ENCODE measurements around the gene OR1G1.
"Not testable (repeated sequence)": the region's sequence is repeated elsewhere in the genome, so short reads cannot be mapped to it uniquely, and the experiment has no call there.

Gene OR1G1

DNA sequence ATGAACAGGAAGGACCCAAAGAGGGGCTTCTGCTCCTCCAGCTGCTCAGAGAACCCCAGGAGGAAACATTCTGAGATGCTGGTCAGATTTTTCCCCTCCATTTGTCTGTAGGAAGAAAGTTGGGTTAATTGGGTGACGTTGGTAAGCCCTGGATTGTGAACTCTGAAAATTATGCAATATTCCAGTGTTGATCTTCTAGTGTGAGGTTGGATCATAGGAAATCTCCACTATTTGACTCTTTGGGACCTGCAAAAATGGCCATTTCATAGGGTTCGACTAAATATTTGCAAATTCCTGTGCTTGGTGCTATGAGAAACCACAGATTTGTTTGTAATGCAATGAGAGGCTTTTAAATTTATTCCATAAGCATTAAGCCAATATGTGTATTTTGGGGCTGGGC, at the start of gene OR1G1:
Gene OR1G1 (minus strand): TSS at position 101 of the 400 bp plus-strand sequence. CDS start 0 bp downstream, at position 101.
- DNase-seq, result no peak

DNA sequence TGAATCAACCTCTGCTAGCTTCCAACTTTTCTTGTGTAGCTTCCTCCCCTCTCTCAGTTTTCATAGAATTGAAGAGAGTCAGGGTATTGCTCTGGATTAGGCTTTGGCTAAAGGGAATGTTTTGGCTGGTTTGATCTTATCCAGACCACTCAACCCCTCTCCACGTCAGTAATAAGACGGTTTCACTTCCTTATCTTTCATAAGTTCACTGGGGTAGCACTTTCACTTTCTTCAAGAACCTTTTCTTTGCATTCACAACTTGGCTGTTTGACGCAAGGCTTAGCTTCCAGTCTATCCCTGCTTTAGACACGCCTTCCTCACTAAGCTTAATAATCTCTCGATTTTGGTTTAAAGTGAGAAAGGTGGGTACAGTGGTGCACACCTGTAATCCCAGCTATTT, 40.2 kb upstream of the OR1G1 start:
- DNase-seq, result peak; percentile 62 to 84 (median 77)

DNA sequence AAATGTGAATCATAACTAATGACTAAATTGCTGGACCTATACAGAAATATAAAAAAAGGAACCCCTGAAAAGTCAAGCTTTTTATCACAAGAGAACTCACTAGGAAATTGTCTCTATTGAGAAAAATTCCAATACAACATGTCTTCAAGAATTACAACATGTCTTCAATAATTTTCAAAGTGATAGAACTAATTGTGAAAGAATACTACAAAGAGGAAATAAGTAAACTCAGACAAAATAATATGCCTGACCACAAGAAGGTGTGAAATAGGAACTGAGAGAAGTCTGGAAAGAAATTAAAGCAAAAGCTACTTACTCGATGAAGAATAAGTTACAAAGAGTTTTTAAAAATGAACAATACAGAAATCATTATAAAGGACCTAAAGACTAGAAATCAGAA, 29.9 kb upstream of the OR1G1 start:
- peak in 2 of 3 donors; percentile 25 to 32 for DNase-seq

DNA sequence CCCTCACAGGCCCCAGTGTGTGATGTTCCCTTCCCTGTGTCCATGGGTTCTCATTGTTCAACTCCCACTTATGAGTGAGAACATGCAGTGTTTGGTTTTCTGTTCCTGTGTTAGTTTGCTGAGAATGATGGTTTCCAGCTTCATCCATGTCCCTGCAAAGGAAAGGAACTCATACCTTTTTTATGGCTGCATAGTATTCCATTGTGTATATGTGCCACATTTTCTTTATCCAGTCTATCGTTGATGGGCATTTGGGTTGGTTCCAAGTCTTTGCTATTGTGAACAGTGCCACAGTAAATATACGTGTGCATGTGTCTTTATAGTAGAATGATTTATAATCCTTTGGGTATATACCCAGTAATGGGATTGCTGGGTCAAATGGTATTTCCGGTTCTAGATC, 10.1 kb upstream of the OR1G1 start:
- not testable (repeated sequence) for DNase-seq

DNA sequence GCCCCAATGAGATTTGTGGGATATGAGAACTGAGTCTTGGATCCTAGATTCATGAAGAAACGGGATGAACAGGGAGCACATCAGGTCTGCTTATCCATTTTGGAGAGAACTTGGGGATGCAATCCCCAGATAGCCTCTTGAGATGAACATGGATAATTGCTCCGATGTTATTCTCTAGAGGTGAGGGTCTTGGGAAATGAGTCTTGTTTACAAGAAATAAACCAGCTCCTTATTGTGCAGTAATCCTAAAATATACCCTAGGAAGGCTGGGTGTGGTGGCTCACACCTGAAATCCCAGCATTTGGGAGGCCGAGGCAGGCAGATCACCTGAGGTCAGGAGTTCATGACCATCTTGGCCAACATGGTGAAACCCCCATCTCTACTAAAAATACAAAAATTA, 23.0 kb downstream of the OR1G1 start, which contains the start of gene OR1D2:
Gene OR1D2 (minus strand): TSS at position 101 of the 400 bp plus-strand sequence. CDS start 11,426 bp downstream, outside the sequence.
- no peak for DNase-seq
